ENCODE measurements around the gene DEFB114.
"Not testable (repeated sequence)": the region's sequence is repeated elsewhere in the genome, so short reads cannot be mapped to it uniquely, and the experiment has no call there.

The DEFB114 gene, protein sequence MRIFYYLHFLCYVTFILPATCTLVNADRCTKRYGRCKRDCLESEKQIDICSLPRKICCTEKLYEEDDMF

DNA sequence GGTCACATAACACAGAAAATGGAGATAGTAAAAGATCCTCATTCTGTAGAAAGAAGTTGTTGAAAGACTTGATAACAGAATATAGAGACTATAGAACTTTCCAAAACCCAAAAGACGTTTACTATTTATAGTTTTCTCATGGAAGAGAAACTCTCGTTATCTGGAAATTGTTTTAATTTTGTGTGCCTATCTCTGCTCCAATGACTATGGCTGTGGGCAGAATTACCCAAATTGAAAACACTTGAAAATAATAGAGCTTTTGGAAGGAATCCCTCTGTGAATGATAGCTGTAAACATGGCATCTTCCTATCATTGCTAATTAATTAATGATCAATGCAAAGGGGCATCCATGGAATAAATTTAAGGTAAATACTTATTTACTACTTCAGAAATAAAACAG is at the start of gene DEFB114:
Gene DEFB114 (minus strand): TSS at position 101 of the 400 bp plus-strand sequence. CDS start 59 bp downstream, at position 42.
- no peak for DNase-seq (ENCODE audit: low read depth in 2 of 2)

DNA sequence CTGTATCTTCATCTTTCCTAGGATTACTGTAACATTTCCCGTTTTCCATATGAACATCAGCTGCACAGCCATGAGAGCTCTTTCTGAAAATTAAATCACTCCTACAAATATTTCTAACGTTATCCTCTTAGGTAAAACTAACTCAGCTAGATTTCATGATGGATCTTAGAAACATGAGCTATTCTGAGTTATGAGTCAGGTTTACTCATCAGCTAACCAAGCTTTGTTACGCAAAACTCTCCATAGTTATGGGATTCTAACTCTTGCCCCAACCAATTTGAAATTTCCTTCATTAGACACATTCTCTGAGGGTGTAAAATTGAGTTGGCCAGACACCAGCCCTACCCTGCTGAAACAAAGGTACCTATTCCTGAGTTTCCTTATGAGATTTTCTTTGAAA is 43.9 kb upstream of the DEFB114 start:
- DNase-seq (ENCODE audit: low read depth in 2 of 2) = no peak

DNA sequence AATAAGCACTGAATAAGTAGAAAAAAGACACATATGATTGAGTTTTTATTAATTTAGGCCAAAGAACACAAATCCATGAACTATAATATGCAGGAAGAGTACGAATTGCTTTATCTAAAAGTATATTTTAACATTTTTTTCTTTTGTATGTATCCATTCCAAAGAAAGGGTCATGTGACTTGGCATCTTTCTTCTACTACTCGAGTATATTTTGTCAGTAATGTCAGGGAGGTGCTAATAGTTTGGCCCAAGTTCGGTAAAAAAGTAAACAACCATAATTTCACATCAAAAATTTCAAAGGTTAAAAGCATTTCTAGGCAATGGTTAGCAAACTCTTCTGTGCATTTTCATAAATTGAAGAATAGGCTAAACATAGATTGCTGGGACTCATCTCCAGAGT is 39.2 kb upstream of the DEFB114 start:
- DNase-seq (ENCODE audit: low read depth in 2 of 2) = no peak

DNA sequence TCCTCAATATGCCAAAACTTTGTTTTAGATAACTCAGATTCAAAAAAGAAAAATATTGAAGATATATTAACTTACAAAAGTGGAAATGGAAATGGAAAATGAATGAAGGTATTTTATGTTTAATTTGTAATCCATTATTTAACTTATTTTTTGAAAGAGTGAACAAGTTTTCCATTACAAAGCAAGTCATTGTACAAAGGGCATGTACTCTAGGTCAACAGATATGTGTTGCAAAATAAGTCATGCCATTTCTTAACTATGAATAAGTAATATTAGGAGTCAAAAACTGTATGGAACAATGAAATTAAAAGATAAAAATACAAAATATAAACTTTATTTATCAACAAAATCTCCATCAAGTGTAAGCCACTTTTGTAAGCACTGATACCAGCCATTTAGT is 31.3 kb upstream of the DEFB114 start:
- DNase-seq (ENCODE audit: low read depth in 2 of 2) = no peak

DNA sequence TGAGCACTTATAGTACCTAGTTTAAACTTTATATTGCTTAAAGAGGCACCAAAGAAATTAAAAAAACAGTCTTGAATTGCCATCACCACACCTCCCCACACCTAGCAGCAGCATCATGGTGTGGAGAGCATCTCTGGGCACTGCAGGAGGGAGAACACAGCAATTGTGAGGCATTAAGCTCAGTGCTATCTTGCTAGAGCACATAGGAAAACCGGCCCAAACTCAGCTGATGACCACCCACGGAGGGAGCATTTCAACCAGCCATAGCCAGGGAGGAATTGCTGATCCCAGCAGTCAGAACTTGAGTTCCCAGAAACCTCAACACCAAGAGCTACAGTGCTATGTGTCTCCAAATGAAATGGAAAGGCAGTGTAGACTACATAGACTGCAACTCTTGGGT is 24.9 kb upstream of the DEFB114 start:
- no peak for DNase-seq (ENCODE audit: low read depth in 2 of 2)

DNA sequence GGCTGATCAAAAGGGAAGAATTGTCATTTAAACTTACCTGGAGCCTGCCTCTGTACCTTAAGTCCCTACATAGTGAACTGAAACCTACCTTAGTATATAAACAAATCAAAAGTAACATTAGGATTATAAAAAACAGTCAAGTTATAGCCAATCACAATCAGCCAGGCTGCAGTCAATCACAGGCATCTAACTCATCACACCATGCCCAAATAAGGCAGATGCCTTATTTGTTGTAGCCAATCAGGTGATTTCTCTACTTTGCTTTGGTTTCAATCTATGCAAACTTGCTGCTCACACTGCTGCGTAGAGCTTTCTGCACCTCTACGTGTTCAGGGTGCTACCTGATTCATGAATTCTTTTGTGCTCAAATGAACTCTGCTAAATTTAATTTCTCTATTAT is 23.8 kb upstream of the DEFB114 start:
- no peak for DNase-seq (ENCODE audit: low read depth in 2 of 2)

DNA sequence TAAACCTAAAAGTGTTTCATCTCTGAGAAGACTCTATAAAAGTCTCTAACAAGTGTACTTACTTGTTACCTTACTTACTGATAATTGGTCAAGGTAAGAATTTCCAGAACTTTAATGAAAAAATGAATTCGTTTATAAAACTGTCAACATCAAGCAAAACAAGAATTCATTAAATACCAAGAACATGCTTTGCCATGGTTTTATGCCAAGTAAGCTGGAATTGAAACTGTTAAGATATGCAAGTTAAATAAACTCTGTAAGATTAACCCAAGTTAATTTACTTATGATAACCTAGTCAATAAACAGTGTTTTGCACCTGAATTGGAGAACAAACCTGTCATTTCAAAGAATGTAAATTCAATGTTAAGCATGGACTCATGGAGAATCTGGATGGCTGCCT is 22.6 kb upstream of the DEFB114 start:
- DNase-seq (ENCODE audit: low read depth in 2 of 2) = no peak

DNA sequence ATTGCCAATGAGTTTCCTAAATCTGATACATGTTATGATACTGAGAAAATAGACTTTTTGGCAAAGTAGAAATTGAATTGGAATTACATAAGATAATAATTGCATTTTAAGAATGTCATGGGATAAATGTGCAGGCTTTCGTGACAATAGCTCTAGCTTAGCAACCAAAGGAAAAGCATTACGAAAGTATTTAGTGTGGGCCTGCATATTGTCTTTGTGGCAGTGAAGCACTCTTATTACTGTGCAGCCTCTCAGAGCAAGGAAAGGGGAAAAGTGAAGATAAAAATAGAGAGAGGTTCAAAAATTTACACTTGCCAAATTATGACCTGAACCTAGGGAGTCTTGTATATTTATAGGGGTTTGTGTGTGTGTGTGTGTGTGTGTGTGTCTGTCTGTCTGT is 18.1 kb upstream of the DEFB114 start:
- DNase-seq (ENCODE audit: low read depth in 2 of 2) = no peak

DNA sequence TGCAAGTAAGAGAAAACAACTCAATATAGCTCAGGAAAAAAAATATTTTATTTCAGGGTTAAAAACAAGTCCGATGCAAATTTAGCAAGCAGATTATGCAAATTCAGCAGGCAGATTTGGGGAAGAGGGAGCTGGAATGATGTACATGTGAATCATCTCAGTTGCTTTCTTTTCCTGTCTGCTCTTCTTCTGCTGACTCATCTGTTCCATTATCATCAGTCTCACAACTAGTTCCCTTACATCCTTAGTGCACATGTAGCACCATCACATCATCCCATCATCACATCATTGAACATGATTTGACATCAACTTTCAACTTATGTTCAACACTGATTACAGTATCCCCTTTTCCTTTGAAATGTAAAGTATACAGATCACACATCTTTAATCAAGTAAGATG is 16.9 kb upstream of the DEFB114 start:
- no peak for DNase-seq (ENCODE audit: low read depth in 2 of 2)

DNA sequence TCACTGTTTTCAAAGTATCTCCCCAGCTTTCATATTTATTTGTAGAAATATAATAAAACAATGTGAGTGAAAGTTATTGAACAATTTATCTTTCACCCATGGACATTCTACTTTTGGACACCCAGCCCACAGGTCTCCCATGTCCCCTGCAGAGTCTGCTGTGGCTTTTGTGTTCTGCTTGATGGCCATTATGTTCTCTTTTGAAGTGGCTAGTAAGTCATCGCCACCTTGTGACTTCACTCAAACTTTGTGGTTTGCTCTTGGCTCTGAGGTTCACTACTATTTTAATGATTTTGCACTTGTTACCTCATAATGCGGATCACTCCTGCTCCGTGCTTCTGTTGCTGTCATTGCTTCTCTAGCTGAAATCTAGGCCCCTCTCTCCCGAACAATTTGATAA is 15.6 kb upstream of the DEFB114 start:
- no peak for DNase-seq (ENCODE audit: low read depth in 2 of 2)

DNA sequence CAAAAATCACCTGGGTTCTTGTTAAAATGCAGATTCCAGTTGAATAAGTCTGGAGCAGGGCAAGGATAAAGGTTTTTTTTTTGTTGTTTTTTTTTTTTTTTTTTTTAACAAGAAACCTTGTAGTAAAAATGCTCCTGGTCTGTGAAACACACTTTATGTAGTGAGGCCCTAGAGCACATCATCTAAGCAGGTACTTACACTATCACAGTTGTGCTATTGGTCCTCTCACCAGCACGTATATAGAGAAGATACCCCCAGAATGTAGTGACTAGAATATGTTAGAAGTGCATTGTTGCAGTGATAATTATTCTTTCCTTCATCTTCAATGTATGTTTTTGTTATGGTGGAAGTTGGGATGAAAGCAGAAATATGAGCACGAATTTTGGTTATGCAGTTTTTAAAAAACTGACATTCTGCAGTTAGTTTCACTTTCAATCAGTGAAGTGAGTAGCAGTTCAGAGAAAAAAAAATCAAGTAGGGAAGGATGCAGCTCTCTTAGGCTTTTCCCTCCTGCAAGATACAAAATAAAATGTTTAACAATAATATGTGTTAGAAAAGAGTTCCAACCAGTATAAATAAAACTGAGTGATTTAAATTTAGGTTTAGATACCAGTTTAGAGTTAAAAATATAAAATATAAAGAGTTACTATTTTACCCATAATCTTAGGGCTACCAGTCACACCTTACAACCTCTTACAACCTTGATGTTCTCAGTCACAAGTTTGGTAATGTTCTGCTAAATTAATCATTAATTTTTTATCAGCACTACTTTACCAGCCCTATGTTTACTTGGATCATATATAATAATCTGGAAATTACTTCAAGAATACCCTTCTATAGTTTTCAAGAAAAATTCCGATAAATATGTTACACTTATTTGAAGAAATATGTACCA is 14.6 kb upstream of the DEFB114 start:
- DNase-seq (ENCODE audit: low read depth in 2 of 2) = no peak

DNA sequence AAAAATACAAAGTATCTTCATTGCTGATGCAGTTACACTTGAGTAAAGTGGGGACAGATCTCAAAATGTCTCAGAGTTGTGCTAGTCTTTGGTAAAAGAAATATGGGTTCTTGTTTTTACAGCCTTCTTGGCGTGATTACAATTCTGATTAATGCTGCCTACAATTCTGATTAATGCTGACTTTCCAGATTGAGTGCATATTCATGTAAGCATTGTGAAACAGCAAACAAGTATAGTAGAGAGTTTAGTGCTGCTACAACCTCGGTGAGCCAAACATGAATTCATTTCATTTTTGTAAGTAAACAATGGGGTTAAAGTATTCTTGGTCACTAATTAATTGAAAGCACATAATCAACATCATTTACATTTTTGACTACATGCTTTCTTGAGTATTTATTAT is 5.6 kb upstream of the DEFB114 start, which contains the start of gene DEFB113:
Gene DEFB113 (minus strand): TSS at position 21 of the 400 bp plus-strand sequence. CDS start 0 bp downstream, at position 21.
- DNase-seq (ENCODE audit: low read depth in 2 of 2) = no peak

DNA sequence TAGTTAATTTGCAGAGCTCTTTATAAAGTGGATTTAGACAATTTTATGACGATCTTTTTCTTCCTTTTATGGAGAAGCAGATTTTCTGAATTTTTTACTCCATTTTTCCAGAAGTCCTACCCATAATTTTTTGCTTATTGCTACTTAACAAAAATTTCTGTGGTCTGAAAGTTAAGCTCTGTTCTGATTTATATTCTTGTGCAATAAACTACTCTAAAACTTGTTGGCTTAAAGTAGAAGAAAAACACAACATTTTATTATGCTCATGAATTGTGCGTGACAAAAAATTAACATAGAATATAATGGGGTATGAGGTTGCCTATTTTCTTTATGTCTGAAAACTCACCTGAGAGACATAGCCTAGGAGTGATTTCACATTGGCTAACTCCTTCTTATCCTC is 2.9 kb upstream of the DEFB114 start:
- no peak for DNase-seq (ENCODE audit: low read depth in 2 of 2)

DNA sequence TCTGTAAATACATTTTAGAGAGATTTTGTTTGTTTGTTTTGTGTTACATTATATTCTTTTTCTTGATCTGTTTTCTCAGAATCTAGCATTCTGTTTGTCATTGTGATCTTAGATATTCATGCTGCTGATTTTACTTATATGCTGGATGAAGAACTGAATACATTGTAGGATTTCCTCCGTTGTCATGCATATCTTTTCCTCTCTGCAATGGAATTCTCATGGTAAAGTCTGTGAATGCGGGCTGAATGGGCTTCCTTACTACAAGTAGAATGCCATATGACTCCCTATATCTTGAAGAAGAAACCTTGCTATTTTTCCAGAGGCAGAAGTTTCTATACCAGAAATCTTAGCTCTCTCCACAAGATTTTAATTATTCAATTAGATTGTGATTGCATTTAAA is 2.4 kb upstream of the DEFB114 start:
- DNase-seq (ENCODE audit: low read depth in 2 of 2) = no peak

DNA sequence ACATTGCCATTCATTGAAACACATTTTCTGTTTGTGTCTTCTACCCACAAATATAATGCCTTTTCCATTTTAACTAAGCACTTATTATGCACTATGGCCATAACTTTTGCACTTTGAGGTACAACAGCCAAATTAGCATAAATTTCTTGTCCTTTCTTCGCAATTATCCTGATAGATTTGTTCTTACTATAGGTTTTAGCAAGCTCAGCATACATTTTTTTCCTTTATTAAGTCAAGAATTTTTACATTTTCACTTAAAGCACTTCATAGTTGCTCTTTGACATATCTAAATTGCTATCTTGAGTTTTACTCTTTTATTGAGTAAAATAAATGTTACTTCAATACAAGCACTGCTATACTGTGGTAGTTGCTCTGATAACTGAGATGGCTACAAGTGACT is 5.8 kb downstream of the DEFB114 start:
- no peak for DNase-seq (ENCODE audit: low read depth in 2 of 2)

DNA sequence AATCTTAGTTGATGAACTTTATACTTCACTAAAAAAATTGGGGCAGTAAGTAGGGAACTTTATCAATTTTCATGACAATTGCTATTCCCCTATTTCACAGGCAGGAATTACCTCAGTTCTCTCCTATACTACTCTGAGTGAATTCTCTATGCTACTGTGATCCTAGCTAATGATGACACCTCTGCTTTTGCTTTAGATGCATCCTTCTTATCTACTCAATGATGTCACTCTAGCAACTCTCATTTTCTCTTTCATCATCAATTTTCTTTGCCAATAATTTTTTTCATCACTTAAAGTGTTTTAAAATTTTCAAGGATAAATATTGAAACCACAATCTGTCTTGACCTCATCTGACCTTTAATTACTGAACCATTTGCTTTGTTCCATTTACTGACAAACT is 8.1 kb downstream of the DEFB114 start:
- no peak for DNase-seq (ENCODE audit: low read depth in 2 of 2)

DNA sequence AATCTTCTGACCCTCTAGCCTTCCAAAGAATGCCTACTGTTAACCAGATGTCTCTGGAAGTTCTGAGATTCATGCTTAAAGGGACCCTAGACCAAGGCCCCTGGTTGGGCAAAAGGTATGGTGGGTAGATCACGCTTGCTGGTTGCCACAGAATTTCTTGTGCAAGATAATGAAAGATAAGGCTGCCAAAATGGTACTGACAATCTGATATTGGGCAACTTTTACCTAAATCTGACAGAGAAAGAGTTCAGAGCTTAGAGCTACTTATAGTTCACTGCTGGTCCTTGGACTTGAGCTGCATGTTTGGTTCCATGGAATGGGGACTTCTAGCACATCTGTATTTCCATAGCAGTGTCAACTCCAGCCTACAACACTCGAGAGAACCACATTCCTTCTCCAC is 12.0 kb downstream of the DEFB114 start:
- no peak for DNase-seq (ENCODE audit: low read depth in 2 of 2)

DNA sequence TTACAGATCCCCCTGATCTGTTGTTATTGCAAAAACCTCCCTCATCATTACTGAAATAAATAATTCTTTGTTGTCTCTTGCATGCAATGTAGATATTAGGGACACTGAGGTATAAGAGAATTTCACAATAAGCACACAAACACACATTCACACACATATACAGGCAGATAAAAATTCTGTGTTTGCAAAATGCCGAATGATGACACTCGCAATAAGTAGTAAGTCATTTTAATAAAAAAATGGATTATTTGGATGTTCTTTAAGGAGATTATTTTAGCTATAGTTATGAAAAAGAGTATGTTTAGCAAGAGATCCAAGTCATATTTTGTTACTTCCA is 13.6 kb downstream of the DEFB114 start:
- DNase-seq (ENCODE audit: low read depth in 2 of 2) = no peak

DNA sequence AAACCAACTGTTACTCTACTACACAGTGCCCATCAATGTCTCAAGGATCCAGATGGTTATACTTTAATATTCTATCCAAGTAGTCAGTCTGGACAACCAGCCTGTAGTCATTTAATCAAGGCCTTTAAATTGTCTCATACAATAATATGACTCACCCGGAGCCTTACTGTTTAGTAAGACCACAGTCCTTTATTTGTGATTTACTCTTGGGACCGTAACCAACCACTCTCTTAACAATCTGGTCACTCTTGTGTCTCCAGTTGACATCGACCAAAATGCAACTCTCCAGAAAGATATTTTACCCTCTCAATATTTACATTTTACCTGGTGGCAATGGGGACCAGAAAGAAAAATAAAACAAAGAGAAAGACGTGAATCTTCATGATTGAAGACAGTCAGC is 14.9 kb downstream of the DEFB114 start:
- no peak for DNase-seq (ENCODE audit: low read depth in 2 of 2)

DNA sequence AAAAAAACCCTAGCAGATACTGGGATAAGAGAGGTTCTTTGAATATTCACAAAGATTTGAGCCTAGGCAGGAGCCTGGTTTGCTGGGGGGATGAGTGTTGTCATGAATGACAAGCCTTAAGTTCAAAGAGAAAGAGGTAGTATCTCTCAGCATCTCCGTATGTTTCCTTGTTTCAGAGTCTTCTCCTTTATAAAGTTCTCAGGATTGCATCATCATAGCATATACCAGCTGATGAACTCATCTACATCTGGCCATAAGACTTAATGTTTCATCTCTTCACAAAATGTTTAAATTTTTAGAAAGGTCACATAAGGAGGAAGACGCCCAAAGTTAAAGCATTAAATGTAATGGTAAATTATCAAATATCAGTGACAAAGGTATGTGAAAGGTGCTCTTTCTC is 17.1 kb downstream of the DEFB114 start:
- no peak for DNase-seq (ENCODE audit: low read depth in 2 of 2)

DNA sequence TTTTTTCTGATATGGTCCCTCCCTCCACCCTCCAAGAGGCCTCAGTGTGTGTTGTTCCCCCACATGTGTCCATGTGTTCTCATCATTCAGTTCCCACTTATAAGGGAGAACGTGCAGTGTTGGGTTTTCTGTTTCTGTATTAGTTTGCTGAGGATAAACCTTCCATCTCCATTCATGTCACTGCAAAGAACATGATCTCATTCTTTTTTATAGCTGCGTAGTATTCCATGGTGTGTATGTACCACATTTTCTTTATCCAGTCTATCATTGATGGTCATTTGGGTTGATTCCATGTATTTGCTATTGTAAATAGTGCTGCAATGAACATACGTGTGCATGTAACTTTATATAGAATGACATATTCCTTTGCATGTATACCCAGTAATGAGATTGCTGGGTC is 19.9 kb downstream of the DEFB114 start:
- not testable (repeated sequence) for DNase-seq (ENCODE audit: low read depth in 2 of 2)

DNA sequence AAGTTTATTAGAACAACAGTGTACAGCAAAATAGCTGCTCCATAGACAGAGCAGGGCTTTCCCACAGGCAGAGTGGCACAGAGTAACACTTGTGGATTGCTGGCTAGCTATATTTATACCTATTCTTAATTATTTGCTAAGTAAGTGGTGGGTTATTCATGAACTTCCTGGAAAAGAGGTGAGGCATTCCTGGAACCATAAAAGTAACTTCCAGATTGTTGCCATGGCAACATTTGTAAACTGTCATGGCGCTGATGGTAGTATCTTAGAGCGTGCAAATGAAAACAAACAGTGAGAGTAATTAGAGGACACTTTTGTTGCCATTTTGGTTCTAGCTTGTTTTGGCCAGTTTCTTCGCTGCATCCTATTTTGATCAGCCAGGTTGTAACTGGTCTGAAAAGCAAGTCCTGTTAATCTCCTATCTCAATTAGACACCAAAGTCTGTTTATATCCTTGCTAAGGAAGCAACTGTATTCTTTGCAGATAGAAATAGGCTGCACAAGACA is 23.9 kb downstream of the DEFB114 start:
- DNase-seq (ENCODE audit: low read depth in 2 of 2) = no peak

DNA sequence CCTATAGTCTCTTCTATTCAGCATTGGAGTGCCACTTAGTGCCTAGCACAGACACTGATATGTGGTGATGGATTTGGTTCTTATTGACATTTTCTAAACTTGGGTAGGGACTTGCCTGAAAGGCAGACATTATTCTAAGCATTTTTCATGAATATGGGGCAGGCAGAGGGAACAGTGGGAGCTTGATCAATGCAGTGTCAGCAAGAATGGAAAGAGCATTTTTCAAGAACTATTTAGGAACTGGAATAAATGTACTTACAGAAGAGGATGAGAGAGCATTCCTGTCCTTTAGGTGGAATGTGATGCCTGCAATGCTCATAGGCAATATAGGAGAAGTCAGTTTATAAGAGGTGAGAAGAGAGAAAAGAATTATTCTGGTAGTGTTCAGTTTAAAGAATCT is 26.2 kb downstream of the DEFB114 start:
- DNase-seq (ENCODE audit: low read depth in 2 of 2) = no peak

DNA sequence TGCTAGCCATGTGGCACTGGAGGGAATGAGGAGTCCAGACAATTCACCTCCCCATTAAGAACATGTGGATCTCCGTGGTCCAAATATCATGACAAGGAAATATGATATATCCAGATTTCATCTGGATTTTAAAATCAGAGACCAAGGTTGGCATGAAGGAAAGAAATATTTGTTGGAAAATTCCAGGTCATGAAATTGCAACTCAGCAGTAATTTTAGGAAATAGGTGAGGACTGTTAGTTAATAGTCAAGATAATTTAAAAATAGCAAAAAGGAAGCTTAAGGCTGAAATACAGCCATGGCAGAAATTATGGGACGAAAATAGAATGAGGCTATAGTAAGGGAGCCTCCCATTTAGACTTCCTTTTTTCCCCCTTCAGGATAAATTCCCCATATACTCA is 26.9 kb downstream of the DEFB114 start:
- DNase-seq (ENCODE audit: low read depth in 2 of 2) = no peak

Measured in stimulated activated CD8-positive, alpha-beta memory T cell treated with anti-CD3 and anti-CD28 coated beads, Interleukin-2, amount 100 ng/mL, for 1 hour (primary cell).